Stimulated activated CD8-positive, alpha-beta memory T cell treated with anti-CD3 and anti-CD28 coated beads, Interleukin-4, amount 100 ng/mL, for 24 hours (primary cell): ENCODE results near the gene TSHZ2.
"Not testable (repeated sequence)": the region's sequence is repeated elsewhere in the genome, so short reads cannot be mapped to it uniquely, and the experiment has no call there.

Experiments used
- DNase-seq: peaks from one replicate; pipeline ENCODE4 v3.0.0-alpha.2; 2020; ENCODE audit warnings: low read depth

Gene TSHZ2

GRCh38 chr20:53345536-53346334, 373.6 kb downstream of the TSHZ2 start:
- no peak for DNase-seq

- no peak for DNase-seq
These were observed 374.1 kb downstream of the TSHZ2 start for GRCh38 chr20:53346335-53346648.

- no peak for DNase-seq
These were observed 377.6 kb downstream of the TSHZ2 start for GRCh38 chr20:53349730-53350129.

GRCh38 chr20:53352727-53353440, 380.7 kb downstream of the TSHZ2 start:
- DNase-seq, result no peak

GRCh38 chr20:53354314-53354713, 382.2 kb downstream of the TSHZ2 start:
- no peak for DNase-seq

- DNase-seq, result no peak
These were observed 383.6 kb downstream of the TSHZ2 start for GRCh38 chr20:53355790-53356189.

GRCh38 chr20:53359425-53359824, 387.3 kb downstream of the TSHZ2 start:
- no peak for DNase-seq

- no peak for DNase-seq
These were observed 388.7 kb downstream of the TSHZ2 start for GRCh38 chr20:53360852-53361251.

- no peak for DNase-seq
These were observed 390.6 kb downstream of the TSHZ2 start for GRCh38 chr20:53362736-53363135.

GRCh38 chr20:53364646-53365045, 392.5 kb downstream of the TSHZ2 start:
- DNase-seq, result no peak

- DNase-seq, result no peak
These were observed 392.9 kb downstream of the TSHZ2 start for GRCh38 chr20:53365076-53365475.

- no peak for DNase-seq
These were observed 393.4 kb downstream of the TSHZ2 start for GRCh38 chr20:53365539-53366075.

- DNase-seq, result not testable (repeated sequence)
These were observed 394.8 kb downstream of the TSHZ2 start for GRCh38 chr20:53366928-53367327.

GRCh38 chr20:53369871-53370270, 397.7 kb downstream of the TSHZ2 start:
- DNase-seq, result no peak

GRCh38 chr20:53370345-53370961, 398.3 kb downstream of the TSHZ2 start:
- DNase-seq, result no peak

- no peak for DNase-seq
These were observed 399.1 kb downstream of the TSHZ2 start for GRCh38 chr20:53371216-53371615.

GRCh38 chr20:53376021-53376420, 403.9 kb downstream of the TSHZ2 start:
- DNase-seq, result no peak

GRCh38 chr20:53379014-53379832, 407.1 kb downstream of the TSHZ2 start:
- DNase-seq, result no peak

- DNase-seq, result no peak
These were observed 407.6 kb downstream of the TSHZ2 start for GRCh38 chr20:53379833-53380120.

- no peak for DNase-seq
These were observed 409.6 kb downstream of the TSHZ2 start for GRCh38 chr20:53381568-53382262.

GRCh38 chr20:53382263-53382844, 410.2 kb downstream of the TSHZ2 start:
- DNase-seq, result no peak
